Uterus (tissue), 2 donors: ENCODE results near the gene SLCO1B1.

Experiments used
- CTCF ChIP-seq, 4 experiments: fragments of 200-600 bp in 2 of 4; fragments of 450-650 bp in 2 of 4; sonication (generic) in 2 of 4; IDR thresholded peaks; one replicate each; pipeline ENCODE4 v1.5.1; 2016 to 2019; ENCODE audit warnings: antibody characterized with exemption in 4 of 4, mild to moderate bottlenecking in 2 of 4, moderate library complexity in 1 of 4
- POLR2A ChIP-seq, 2 donors: fragments of 450-650 bp; IDR thresholded peaks; one replicate each; pipeline ENCODE4 v1.6.1; 2016; ENCODE audit warnings: antibody characterized with exemption in 2 of 2, mild to moderate bottlenecking in 1 of 2, moderate library complexity in 1 of 2

GRCh38 chr12:21219206-21219605, 88.2 kb downstream of the SLCO1B1 start:
- TF ChIP-seq POLR2A (IDR thresholded peaks at IDR 0.05) (no peak), CTCF (IDR thresholded peaks at IDR 0.05) (no peak)
